Neural cell (in vitro differentiated cells): Measurements from ENCODE around the gene TSGA10IP. TPM values are rescaled to one million over a fixed set of nuclear protein-coding genes. Genes with fewer than 3 reads are reported as not detected.

Source experiments
- H2AFZ ChIP-seq: fragments of 200-600, 300-800 bp; sonication (generic), shearing (Covaris generic); 2 replicates; pipeline ENCODE4 v1.6.0; 2014; ENCODE audit warnings: low read depth, mild to moderate bottlenecking, antibody characterized with exemption, low read length, moderate library complexity
- H3F3A ChIP-seq: fragments of 200-600 bp; shearing (Covaris generic); 2 replicates; pipeline ENCODE4 v1.6.1; 2016; ENCODE audit warnings: mild to moderate bottlenecking, moderate library complexity, mixed read lengths, antibody characterized with exemption, low read length; ENCODE audit not compliant: insufficient read depth, poor library complexity, severe bottlenecking
- H3K27ac ChIP-seq: fragments of 200-600, 300-800 bp; sonication (generic), shearing (Covaris generic); 2 replicates; pipeline ENCODE4 v1.5.1; 2014; ENCODE audit warnings: mild to moderate bottlenecking, low read length, moderate library complexity
- H3K27me3 ChIP-seq: fragments of 300-800, 200-600 bp; sonication (generic), shearing (Covaris generic); 2 replicates; pipeline ENCODE4 v1.6.0; 2014; ENCODE audit warnings: mild to moderate bottlenecking, low read depth, low read length, moderate library complexity; ENCODE audit not compliant: insufficient read depth
- H3K36me3 ChIP-seq: fragments of 300-800, 200-600 bp; sonication (generic), shearing (Covaris generic); 2 replicates; pipeline ENCODE4 v1.5.1; 2014; ENCODE audit warnings: mild to moderate bottlenecking, antibody characterized with exemption, low read length, moderate library complexity; ENCODE audit not compliant: insufficient read depth
- H3K4me2 ChIP-seq: fragments of 300-800, 200-600 bp; sonication (generic), shearing (Covaris generic); 2 replicates; pipeline ENCODE4 v1.6.0; 2014; ENCODE audit warnings: mild to moderate bottlenecking, low read length
- H3K4me3 ChIP-seq: fragments of 300-800, 200-600 bp; sonication (generic), shearing (Covaris generic); 2 replicates; pipeline ENCODE4 v1.5.1; 2014; ENCODE audit warnings: mild to moderate bottlenecking, low read length, moderate library complexity
- H3K79me2 ChIP-seq: fragments of 200-600 bp; shearing (Covaris generic); replicated peaks from 2 replicates; pipeline ENCODE4 v1.6.0; 2014; ENCODE audit warnings: mild to moderate bottlenecking, low read length, moderate library complexity; ENCODE audit not compliant: insufficient read depth
- H3K9ac ChIP-seq: fragments of 300-800, 200-600 bp; sonication (generic), shearing (Covaris generic); 2 replicates; pipeline ENCODE4 v1.6.1; 2016; ENCODE audit warnings: mild to moderate bottlenecking, low read length, mixed read lengths
- H3K9me2 ChIP-seq: fragments of 200-600 bp; shearing (Covaris generic); 2 replicates; pipeline ENCODE4 v1.6.1; 2016; ENCODE audit warnings: mild to moderate bottlenecking, low read length, mixed read lengths; ENCODE audit not compliant: insufficient read depth
- H3K9me3 ChIP-seq: fragments of 200-600, 300-800 bp; sonication (generic), shearing (Covaris generic); 2 replicates; pipeline ENCODE4 v1.6.1; 2016; ENCODE audit warnings: mild to moderate bottlenecking, mixed run types, low read length, moderate library complexity, mixed read lengths
- H4K20me1 ChIP-seq: fragments of 200-600 bp; shearing (Covaris generic); 2 replicates; pipeline ENCODE4 v1.6.1; 2016; ENCODE audit warnings: mild to moderate bottlenecking, mixed run types; ENCODE audit not compliant: insufficient read depth
- EP300 ChIP-seq: fragments of 450-650 bp; conservative IDR thresholded peaks from 2 replicates; pipeline ENCODE4 v1.6.1; 2014; ENCODE audit warnings: antibody characterized with exemption, mild to moderate bottlenecking, moderate library complexity; ENCODE audit not compliant: poor library complexity, severe bottlenecking
- EZH2 ChIP-seq: fragments of 200-600, 300-800 bp; shearing (Covaris generic), sonication (generic); IDR thresholded peaks from 2 replicates; pipeline ENCODE4 v1.6.1; 2014; ENCODE audit warnings: antibody characterized with exemption, low read length, borderline replicate concordance, mild to moderate bottlenecking; ENCODE audit not compliant: insufficient read depth, poor library complexity, severe bottlenecking
- MXI1 ChIP-seq: fragments of 450-650 bp; conservative IDR thresholded peaks from 2 replicates; pipeline ENCODE4 v1.6.1; 2014; ENCODE audit warnings: antibody characterized with exemption, mild to moderate bottlenecking; ENCODE audit not compliant: poor library complexity, severe bottlenecking
- POLR2AphosphoS5 ChIP-seq: IDR thresholded peaks from 2 replicates; pipeline ENCODE4 v1.6.1; 2012
- RAD21 ChIP-seq: fragments of 450-650 bp; conservative IDR thresholded peaks from 2 replicates; pipeline ENCODE4 v1.6.1; 2014; ENCODE audit warnings: antibody characterized with exemption, mild to moderate bottlenecking, moderate library complexity
- SMC3 ChIP-seq: fragments of 450-650 bp; conservative IDR thresholded peaks from 2 replicates; pipeline ENCODE4 v1.6.1; 2014; ENCODE audit warnings: antibody characterized with exemption, mild to moderate bottlenecking, moderate library complexity; ENCODE audit not compliant: poor library complexity
- TAF1 ChIP-seq: IDR thresholded peaks from 2 replicates; pipeline ENCODE4 v1.6.1; 2012; ENCODE audit warnings: low read depth
- polyA plus RNA-seq: library from polyadenylated mRNA; depleted of rRNA; stranded (reverse); fragments of >200 nt; gene quantifications from 2 replicates; pipeline ENCODE4 v1.2.3, GENCODE V29; 2014
- TF ChIP-seq, protein P1 (sequence below): IDR thresholded peaks from 2 replicates; pipeline ENCODE4 v1.6.1; 2012; ENCODE audit warnings: borderline replicate concordance
- TF ChIP-seq, protein P2 (sequence below): fragments of 450-650 bp; IDR thresholded peaks from 2 replicates; pipeline ENCODE4 v1.5.1; 2014; ENCODE audit warnings: antibody characterized with exemption, mild to moderate bottlenecking, moderate library complexity; ENCODE audit not compliant: poor library complexity, severe bottlenecking

TSGA10IP gene
- polyA plus RNA-seq, 1 donor from 2014 or later: 0.53 TPM

DNA sequence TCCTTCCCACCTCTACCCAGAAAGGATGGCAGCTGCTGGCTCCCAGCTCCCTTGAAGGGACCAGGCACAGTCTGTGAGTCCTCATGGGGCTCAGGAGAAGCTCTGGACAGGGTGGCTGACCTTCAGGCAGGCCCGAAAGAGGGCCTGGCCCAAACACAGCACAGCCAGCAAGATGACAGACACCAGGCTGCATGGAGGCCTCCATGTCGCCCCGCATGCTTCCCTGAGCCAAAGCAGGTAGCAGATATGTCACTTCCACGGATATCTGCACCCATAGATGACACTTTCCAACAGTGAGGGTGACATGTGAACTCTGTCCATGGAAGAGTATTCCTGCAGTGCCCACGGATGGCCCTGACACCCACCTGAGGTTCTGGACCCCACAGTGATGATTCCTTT lies 38.3 kb downstream of the TSGA10IP start:
- TF ChIP-seq RAD21 (no peak), EZH2 (no peak), EP300 (no peak), MXI1 (no peak), POLR2AphosphoS5 (no peak), SMC3 (no peak), TAF1 (no peak)
- TF ChIP-seq, protein P1, sequence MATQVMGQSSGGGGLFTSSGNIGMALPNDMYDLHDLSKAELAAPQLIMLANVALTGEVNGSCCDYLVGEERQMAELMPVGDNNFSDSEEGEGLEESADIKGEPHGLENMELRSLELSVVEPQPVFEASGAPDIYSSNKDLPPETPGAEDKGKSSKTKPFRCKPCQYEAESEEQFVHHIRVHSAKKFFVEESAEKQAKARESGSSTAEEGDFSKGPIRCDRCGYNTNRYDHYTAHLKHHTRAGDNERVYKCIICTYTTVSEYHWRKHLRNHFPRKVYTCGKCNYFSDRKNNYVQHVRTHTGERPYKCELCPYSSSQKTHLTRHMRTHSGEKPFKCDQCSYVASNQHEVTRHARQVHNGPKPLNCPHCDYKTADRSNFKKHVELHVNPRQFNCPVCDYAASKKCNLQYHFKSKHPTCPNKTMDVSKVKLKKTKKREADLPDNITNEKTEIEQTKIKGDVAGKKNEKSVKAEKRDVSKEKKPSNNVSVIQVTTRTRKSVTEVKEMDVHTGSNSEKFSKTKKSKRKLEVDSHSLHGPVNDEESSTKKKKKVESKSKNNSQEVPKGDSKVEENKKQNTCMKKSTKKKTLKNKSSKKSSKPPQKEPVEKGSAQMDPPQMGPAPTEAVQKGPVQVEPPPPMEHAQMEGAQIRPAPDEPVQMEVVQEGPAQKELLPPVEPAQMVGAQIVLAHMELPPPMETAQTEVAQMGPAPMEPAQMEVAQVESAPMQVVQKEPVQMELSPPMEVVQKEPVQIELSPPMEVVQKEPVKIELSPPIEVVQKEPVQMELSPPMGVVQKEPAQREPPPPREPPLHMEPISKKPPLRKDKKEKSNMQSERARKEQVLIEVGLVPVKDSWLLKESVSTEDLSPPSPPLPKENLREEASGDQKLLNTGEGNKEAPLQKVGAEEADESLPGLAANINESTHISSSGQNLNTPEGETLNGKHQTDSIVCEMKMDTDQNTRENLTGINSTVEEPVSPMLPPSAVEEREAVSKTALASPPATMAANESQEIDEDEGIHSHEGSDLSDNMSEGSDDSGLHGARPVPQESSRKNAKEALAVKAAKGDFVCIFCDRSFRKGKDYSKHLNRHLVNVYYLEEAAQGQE: no peak
- TF ChIP-seq, protein P2, sequence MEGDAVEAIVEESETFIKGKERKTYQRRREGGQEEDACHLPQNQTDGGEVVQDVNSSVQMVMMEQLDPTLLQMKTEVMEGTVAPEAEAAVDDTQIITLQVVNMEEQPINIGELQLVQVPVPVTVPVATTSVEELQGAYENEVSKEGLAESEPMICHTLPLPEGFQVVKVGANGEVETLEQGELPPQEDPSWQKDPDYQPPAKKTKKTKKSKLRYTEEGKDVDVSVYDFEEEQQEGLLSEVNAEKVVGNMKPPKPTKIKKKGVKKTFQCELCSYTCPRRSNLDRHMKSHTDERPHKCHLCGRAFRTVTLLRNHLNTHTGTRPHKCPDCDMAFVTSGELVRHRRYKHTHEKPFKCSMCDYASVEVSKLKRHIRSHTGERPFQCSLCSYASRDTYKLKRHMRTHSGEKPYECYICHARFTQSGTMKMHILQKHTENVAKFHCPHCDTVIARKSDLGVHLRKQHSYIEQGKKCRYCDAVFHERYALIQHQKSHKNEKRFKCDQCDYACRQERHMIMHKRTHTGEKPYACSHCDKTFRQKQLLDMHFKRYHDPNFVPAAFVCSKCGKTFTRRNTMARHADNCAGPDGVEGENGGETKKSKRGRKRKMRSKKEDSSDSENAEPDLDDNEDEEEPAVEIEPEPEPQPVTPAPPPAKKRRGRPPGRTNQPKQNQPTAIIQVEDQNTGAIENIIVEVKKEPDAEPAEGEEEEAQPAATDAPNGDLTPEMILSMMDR: no peak
- H3K79me2 ChIP-seq: no peaks in the 10 kb centered on the region
- H4K20me1 ChIP-seq: no peaks in the 10 kb centered on the region
- no peak overlapping the region for H2AFZ ChIP-seq
- H3K9ac ChIP-seq: no peak overlapping the region
- H3F3A ChIP-seq: no peaks in the 10 kb centered on the region
- H3K27ac ChIP-seq: no peak overlapping the region
- no peaks in the 10 kb centered on the region for H3K36me3 ChIP-seq
- H3K9me2 ChIP-seq: no peaks in the 10 kb centered on the region
- H3K9me3 ChIP-seq: no peaks in the 10 kb centered on the region
- no peak overlapping the region for H3K4me3 ChIP-seq
- H3K4me2 ChIP-seq: no peak overlapping the region
- no peaks in the 10 kb centered on the region for H3K27me3 ChIP-seq

DNA sequence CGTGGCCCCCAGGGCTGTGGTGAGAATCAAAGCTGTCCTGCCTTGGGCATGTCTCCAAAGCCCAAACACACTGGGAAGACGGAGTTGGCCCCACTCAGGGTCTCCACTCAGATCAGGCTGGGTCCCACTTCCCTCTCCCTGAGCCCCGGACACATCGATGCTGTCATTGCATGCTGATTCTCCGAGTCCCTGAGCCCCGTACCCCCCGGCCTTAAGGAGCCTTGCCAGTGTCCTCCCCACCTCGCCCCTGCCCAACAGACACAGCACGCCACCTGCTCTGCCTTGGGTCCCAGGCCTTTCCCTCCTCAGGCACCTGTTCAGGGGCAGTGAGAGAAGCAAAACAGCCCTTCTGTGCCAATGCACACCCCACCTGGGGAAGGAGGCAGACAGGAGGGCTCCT lies 42.1 kb downstream of the TSGA10IP start:
- H3K27ac ChIP-seq: no peak overlapping the region
- H4K20me1 ChIP-seq: no peaks in the 10 kb centered on the region
- no peaks in the 10 kb centered on the region for H3K9me3 ChIP-seq
- H3K4me2 ChIP-seq: no peak overlapping the region
- H3F3A ChIP-seq: no peaks in the 10 kb centered on the region
- no peaks in the 10 kb centered on the region for H3K9me2 ChIP-seq
- H2AFZ ChIP-seq: no peak overlapping the region
- H3K79me2 ChIP-seq: no peaks in the 10 kb centered on the region
- no peaks in the 10 kb centered on the region for H3K36me3 ChIP-seq
- no peaks in the 10 kb centered on the region for H3K27me3 ChIP-seq
- TF ChIP-seq EZH2 (no peak), TAF1 (no peak), EP300 (no peak), POLR2AphosphoS5 (no peak), MXI1 (no peak), SMC3 (no peak), RAD21 (no peak)
- TF ChIP-seq, protein P1: no peak
- TF ChIP-seq, protein P2: no peak
- no peak overlapping the region for H3K4me3 ChIP-seq
- H3K9ac ChIP-seq: no peak overlapping the region
